Vagina (tissue), 2 donors: ENCODE measurements around the gene NUP210.

ENCODE experiments used
- POLR2A ChIP-seq, 2 donors: fragments of 450-650 bp; IDR thresholded peaks; one replicate each; pipeline ENCODE4 v1.6.1; 2017; ENCODE audit warnings: antibody characterized with exemption in 2 of 2, mild to moderate bottlenecking in 2 of 2, moderate library complexity in 2 of 2
- TF ChIP-seq, protein P1 (sequence below), 3 experiments: fragments of 450-650 bp in 2 of 3; fragments of 200-600 bp in 1 of 3; sonication (generic) in 1 of 3; IDR thresholded peaks; one replicate each; pipeline ENCODE4 v1.5.1; 2017 to 2019; ENCODE audit warnings: antibody characterized with exemption in 3 of 3, mild to moderate bottlenecking in 2 of 3, moderate library complexity in 2 of 3

- no peak for TF ChIP-seq POLR2A (IDR thresholded peaks at IDR 0.05)
- TF ChIP-seq, protein P1, sequence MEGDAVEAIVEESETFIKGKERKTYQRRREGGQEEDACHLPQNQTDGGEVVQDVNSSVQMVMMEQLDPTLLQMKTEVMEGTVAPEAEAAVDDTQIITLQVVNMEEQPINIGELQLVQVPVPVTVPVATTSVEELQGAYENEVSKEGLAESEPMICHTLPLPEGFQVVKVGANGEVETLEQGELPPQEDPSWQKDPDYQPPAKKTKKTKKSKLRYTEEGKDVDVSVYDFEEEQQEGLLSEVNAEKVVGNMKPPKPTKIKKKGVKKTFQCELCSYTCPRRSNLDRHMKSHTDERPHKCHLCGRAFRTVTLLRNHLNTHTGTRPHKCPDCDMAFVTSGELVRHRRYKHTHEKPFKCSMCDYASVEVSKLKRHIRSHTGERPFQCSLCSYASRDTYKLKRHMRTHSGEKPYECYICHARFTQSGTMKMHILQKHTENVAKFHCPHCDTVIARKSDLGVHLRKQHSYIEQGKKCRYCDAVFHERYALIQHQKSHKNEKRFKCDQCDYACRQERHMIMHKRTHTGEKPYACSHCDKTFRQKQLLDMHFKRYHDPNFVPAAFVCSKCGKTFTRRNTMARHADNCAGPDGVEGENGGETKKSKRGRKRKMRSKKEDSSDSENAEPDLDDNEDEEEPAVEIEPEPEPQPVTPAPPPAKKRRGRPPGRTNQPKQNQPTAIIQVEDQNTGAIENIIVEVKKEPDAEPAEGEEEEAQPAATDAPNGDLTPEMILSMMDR (IDR thresholded peaks at IDR 0.05): no peak
These were observed 47.5 kb downstream of the NUP210 start for GRCh38 chr3:13372656-13373055.
